Measurements from ENCODE around the gene LARGE2. TPM values are rescaled to one million over a fixed set of nuclear protein-coding genes. Genes with fewer than 3 reads are reported as not detected.
A peak's percentile ranks its signal among the peaks of the same experiment; 100 is the strongest.

LARGE2 gene
- total RNA-seq, 5 donors from 2014 or later (not counting 1 experiment from before 2014, with no cell fraction given) = 2.5 to 9.6 (median 5.1) TPM

GRCh38 chr11:45894555-45895247 lies 27.8 kb upstream of the LARGE2 start:
- Histone ChIP-seq H3K36me3 (ENCODE audit: control insufficient read depth in 2 of 2, extremely low read depth in 1 of 2, insufficient read depth in 1 of 2, low read length in 1 of 2) (no peaks in the 10 kb centered on the region), H3K27ac (ENCODE audit: low read length) (no peak overlapping the region), H3K27me3 (replicated peaks in 1 of 2; ENCODE audit: control insufficient read depth in 2 of 2, extremely low read depth in 1 of 2, insufficient read depth in 2 of 2, low read length in 1 of 2) (peaks cover 3 to 74% of the 10 kb centered on the region in 2 experiments), H3K4me3 (ENCODE audit: control insufficient read depth in 1 of 2, extremely low read depth in 1 of 2, low read length in 1 of 2) (no peak overlapping the region), H3K4me1 (ENCODE audit: control insufficient read depth in 1 of 2, extremely low read depth in 1 of 2, insufficient read depth in 2 of 2, low read length in 2 of 2) (peaks cover 0 to 11% of the 10 kb centered on the region in 2 experiments), H3K9me3 (no peaks in the 10 kb centered on the region)
- ChIA-PET CTCF (no interaction called here), POLR2A (no interaction called here)
- ATAC-seq (replicated peaks in 1 of 4) (no peak), DNase-seq (no peak)
- no peak overlapping the region for H3K4me3 Mint-ChIP-seq
- peaks cover 2 to 16% (median 5%) of the 10 kb centered on the region in 3 donors for H3K4me1 Mint-ChIP-seq
- no peaks in the 10 kb centered on the region for H3K36me3 Mint-ChIP-seq
- H3K27me3 Mint-ChIP-seq = peaks cover 36 to 46% of the 10 kb centered on the region in 2 donors
- H3K27ac Mint-ChIP-seq = no peak overlapping the region
- 72% methylated on average over 5 of the region's 6 CpGs for WGBS (ENCODE audit: insufficient coverage)
- H3K9me3 Mint-ChIP-seq = no peaks in the 10 kb centered on the region

GRCh38 chr11:45895553-45896259 lies 26.8 kb upstream of the LARGE2 start:
- H3K27ac Mint-ChIP-seq = no peak overlapping the region

GRCh38 chr11:45896422-45896984 lies 26.0 kb upstream of the LARGE2 start:
- CTCF ChIA-PET = no interaction called here
- peaks cover 3 to 82% of the 10 kb centered on the region in 2 experiments for H3K27me3 ChIP-seq (replicated peaks in 1 of 2; ENCODE audit: control insufficient read depth in 2 of 2, extremely low read depth in 1 of 2, insufficient read depth in 2 of 2, low read length in 1 of 2)
- peaks cover 0 to 17% of the 10 kb centered on the region in 2 experiments for H3K4me1 ChIP-seq (ENCODE audit: control insufficient read depth in 1 of 2, extremely low read depth in 1 of 2, insufficient read depth in 2 of 2, low read length in 2 of 2)
- DNase-seq = no peak
- no peak overlapping the region for H3K4me3 ChIP-seq (ENCODE audit: control insufficient read depth in 1 of 2, extremely low read depth in 1 of 2, low read length in 1 of 2)
- peaks cover 39 to 51% of the 10 kb centered on the region in 2 donors for H3K27me3 Mint-ChIP-seq
- POLR2A ChIA-PET = interaction anchor here in 1 of 2 donors (0.5 kb wide), 1 partner anchor 90 kb away, joined by 4 read pairs; no protein-coding TSS in a partner anchor
- no peaks in the 10 kb centered on the region for H3K9me3 ChIP-seq
- no peaks in the 10 kb centered on the region for H3K9me3 Mint-ChIP-seq
- no peak for ATAC-seq (replicated peaks in 1 of 4)
- H3K36me3 ChIP-seq (ENCODE audit: control insufficient read depth in 2 of 2, extremely low read depth in 1 of 2, insufficient read depth in 1 of 2, low read length in 1 of 2) = no peaks in the 10 kb centered on the region
- H3K27ac ChIP-seq (ENCODE audit: low read length) = no peak overlapping the region
- no peak overlapping the region for H3K27ac Mint-ChIP-seq
- no peak overlapping the region for H3K4me3 Mint-ChIP-seq
- WGBS (ENCODE audit: insufficient coverage) = 32% methylated on average over 19 of the region's 19 CpGs
- no peaks in the 10 kb centered on the region for H3K36me3 Mint-ChIP-seq
- peaks cover 4 to 16% (median 9%) of the 10 kb centered on the region in 3 donors for H3K4me1 Mint-ChIP-seq

More at GRCh38 chr11:45895553-45896259, 26.8 kb upstream of the LARGE2 start:
- Histone ChIP-seq H3K4me1 (ENCODE audit: control insufficient read depth in 1 of 2, extremely low read depth in 1 of 2, insufficient read depth in 2 of 2, low read length in 2 of 2) (peaks cover 0 to 17% of the 10 kb centered on the region in 2 experiments), H3K4me3 (ENCODE audit: control insufficient read depth in 1 of 2, extremely low read depth in 1 of 2, low read length in 1 of 2) (no peak overlapping the region), H3K9me3 (no peaks in the 10 kb centered on the region), H3K36me3 (ENCODE audit: control insufficient read depth in 2 of 2, extremely low read depth in 1 of 2, insufficient read depth in 1 of 2, low read length in 1 of 2) (no peaks in the 10 kb centered on the region), H3K27me3 (replicated peaks in 1 of 2; ENCODE audit: control insufficient read depth in 2 of 2, extremely low read depth in 1 of 2, insufficient read depth in 2 of 2, low read length in 1 of 2) (peaks cover 3 to 79% of the 10 kb centered on the region in 2 experiments), H3K27ac (ENCODE audit: low read length) (no peak overlapping the region)
- H3K36me3 Mint-ChIP-seq = no peaks in the 10 kb centered on the region
- H3K4me3 Mint-ChIP-seq = no peak overlapping the region
- H3K27me3 Mint-ChIP-seq = peaks cover 40 to 48% of the 10 kb centered on the region in 2 donors
- CTCF ChIA-PET = no interaction called here
- ATAC-seq (replicated peaks in 1 of 4) (no peak), DNase-seq (no peak)
- H3K4me1 Mint-ChIP-seq = peaks cover 4 to 16% (median 8%) of the 10 kb centered on the region in 3 donors
- no peaks in the 10 kb centered on the region for H3K9me3 Mint-ChIP-seq
- POLR2A ChIA-PET = interaction anchor here in 1 of 2 donors (0.5 kb wide), 1 partner anchor 91 kb away, joined by 4 read pairs; no protein-coding TSS in a partner anchor
- WGBS (ENCODE audit: insufficient coverage) = 82% methylated on average over 5 of the region's 8 CpGs

- peaks cover 3 to 80% of the 10 kb centered on the region in 2 experiments for H3K27me3 ChIP-seq (replicated peaks in 1 of 2; ENCODE audit: control insufficient read depth in 2 of 2, extremely low read depth in 1 of 2, insufficient read depth in 2 of 2, low read length in 1 of 2)
- H3K36me3 Mint-ChIP-seq = no peaks in the 10 kb centered on the region
- no peak for ATAC-seq (replicated peaks in 1 of 4)
- no peak overlapping the region for H3K4me3 Mint-ChIP-seq
- WGBS (ENCODE audit: insufficient coverage) = 92% methylated on average over 6 of the region's 6 CpGs
- no peaks in the 10 kb centered on the region for H3K9me3 Mint-ChIP-seq
- no peak overlapping the region for H3K4me3 ChIP-seq (ENCODE audit: control insufficient read depth in 1 of 2, extremely low read depth in 1 of 2, low read length in 1 of 2)
- POLR2A ChIA-PET = interaction anchor here in 1 of 2 donors (0.5 kb wide), 1 partner anchor 46 kb away, joined by 3 read pairs; no protein-coding TSS in a partner anchor
- H3K27me3 Mint-ChIP-seq = peaks cover 34 to 47% of the 10 kb centered on the region in 2 donors
- H3K27ac ChIP-seq (ENCODE audit: low read length) = no peak overlapping the region
- H3K4me1 Mint-ChIP-seq = peaks cover 4 to 16% (median 9%) of the 10 kb centered on the region in 3 donors
- no peak overlapping the region for H3K27ac Mint-ChIP-seq
- H3K4me1 ChIP-seq (ENCODE audit: control insufficient read depth in 1 of 2, extremely low read depth in 1 of 2, insufficient read depth in 2 of 2, low read length in 2 of 2) = peaks cover 0 to 17% of the 10 kb centered on the region in 2 experiments
- no peaks in the 10 kb centered on the region for H3K9me3 ChIP-seq
- CTCF ChIA-PET = interaction anchor here in 1 of 2 donors (0.8 kb wide), 1 partner anchor 14 kb away, joined by 3 read pairs; no protein-coding TSS in a partner anchor
- DNase-seq = no peak
- H3K36me3 ChIP-seq (ENCODE audit: control insufficient read depth in 2 of 2, extremely low read depth in 1 of 2, insufficient read depth in 1 of 2, low read length in 1 of 2) = no peaks in the 10 kb centered on the region
Measured at GRCh38 chr11:45897556-45897955, 24.9 kb upstream of the LARGE2 start.

- H3K27me3 Mint-ChIP-seq = peaks cover 28 to 37% of the 10 kb centered on the region in 2 donors
Measured at GRCh38 chr11:45899086-45899447, 23.4 kb upstream of the LARGE2 start.

More at GRCh38 chr11:45899086-45899447, 23.4 kb upstream of the LARGE2 start:
- no peaks in the 10 kb centered on the region for H3K36me3 ChIP-seq (ENCODE audit: control insufficient read depth in 2 of 2, extremely low read depth in 1 of 2, insufficient read depth in 1 of 2, low read length in 1 of 2)
- CTCF ChIA-PET = interaction anchor here in 1 of 2 donors (0.8 kb wide), 1 partner anchor 57 kb away, joined by 3 read pairs; no protein-coding TSS in a partner anchor
- H3K4me1 ChIP-seq (ENCODE audit: control insufficient read depth in 1 of 2, extremely low read depth in 1 of 2, insufficient read depth in 2 of 2, low read length in 2 of 2) = peaks cover 0 to 17% of the 10 kb centered on the region in 2 experiments
- Mint-ChIP-seq H3K27ac (no peak overlapping the region), H3K36me3 (no peaks in the 10 kb centered on the region), H3K4me3 (peak overlapping the region; percentile 59 to 73 (median 65)), H3K4me1 (peaks cover 4 to 16% (median 9%) of the 10 kb centered on the region in 3 donors), H3K9me3 (no peaks in the 10 kb centered on the region)
- WGBS (ENCODE audit: insufficient coverage) = 25% methylated on average over 2 of the region's 3 CpGs
- POLR2A ChIA-PET = no interaction called here
- H3K27ac ChIP-seq (ENCODE audit: low read length) = no peak overlapping the region
- no peak for DNase-seq
- peak overlapping the region; percentile 36 to 40 for H3K4me3 ChIP-seq (ENCODE audit: control insufficient read depth in 1 of 2, extremely low read depth in 1 of 2, low read length in 1 of 2)
- ATAC-seq (replicated peaks in 1 of 4) = no peak
- peaks cover 3 to 68% of the 10 kb centered on the region in 2 experiments for H3K27me3 ChIP-seq (replicated peaks in 1 of 2; ENCODE audit: control insufficient read depth in 2 of 2, extremely low read depth in 1 of 2, insufficient read depth in 2 of 2, low read length in 1 of 2)
- H3K9me3 ChIP-seq = no peaks in the 10 kb centered on the region
